ENCODE data around the gene GZMA. TPM values are rescaled to one million over a fixed set of nuclear protein-coding genes. Genes with fewer than 3 reads are reported as not detected.
"Not testable (repeated sequence)": the region's sequence is repeated elsewhere in the genome, so short reads cannot be mapped to it uniquely, and the experiment has no call there.

Gene GZMA
- total RNA-seq, 1 donor from 2014 or later = not detected

GRCh38 chr5:55104036-55104772, 1.8 kb downstream of the GZMA start:
- Mint-ChIP-seq H3K27me3 (peaks cover 3% of the 10 kb centered on the region), H3K9me3 (no peaks in the 10 kb centered on the region), H3K4me3 (no peak overlapping the region), H3K4me1 (ENCODE audit: unreplicated experiment) (no peaks in the 10 kb centered on the region), H3K27ac (no peak overlapping the region), H3K36me3 (no peaks in the 10 kb centered on the region)
- TF ChIP-seq CTCF (conservative IDR thresholded peaks at IDR 0.05) = no peak
- DNase-seq (ENCODE audit: extremely low spot score, unreplicated experiment) = no peak

GRCh38 chr5:55104946-55105701, 2.7 kb downstream of the GZMA start:
- Mint-ChIP-seq H3K27ac (no peak overlapping the region), H3K4me1 (ENCODE audit: unreplicated experiment) (no peaks in the 10 kb centered on the region)
- no peak for TF ChIP-seq CTCF (conservative IDR thresholded peaks at IDR 0.05)

GRCh38 chr5:55105976-55106375, 3.5 kb downstream of the GZMA start:
- not testable (repeated sequence) for H3K4me3 Mint-ChIP-seq; H3K9me3 Mint-ChIP-seq; H3K4me1 Mint-ChIP-seq (ENCODE audit: unreplicated experiment); H3K27ac Mint-ChIP-seq; DNase-seq (ENCODE audit: extremely low spot score, unreplicated experiment); H3K27me3 Mint-ChIP-seq; H3K36me3 Mint-ChIP-seq

More at GRCh38 chr5:55104946-55105701, 2.7 kb downstream of the GZMA start:
- Mint-ChIP-seq H3K9me3 (no peaks in the 10 kb centered on the region), H3K27me3 (peaks cover 3% of the 10 kb centered on the region), H3K36me3 (no peaks in the 10 kb centered on the region), H3K4me3 (no peak overlapping the region)
- DNase-seq (ENCODE audit: extremely low spot score, unreplicated experiment) = no peak

- H3K27ac Mint-ChIP-seq = no peak overlapping the region
- no peak for TF ChIP-seq CTCF (conservative IDR thresholded peaks at IDR 0.05)
- no peak overlapping the region for H3K4me3 Mint-ChIP-seq
- no peaks in the 10 kb centered on the region for H3K36me3 Mint-ChIP-seq
- no peaks in the 10 kb centered on the region for H3K4me1 Mint-ChIP-seq (ENCODE audit: unreplicated experiment)
- H3K27me3 Mint-ChIP-seq = peaks cover 5% of the 10 kb centered on the region
- H3K9me3 Mint-ChIP-seq = no peaks in the 10 kb centered on the region
- no peak for DNase-seq (ENCODE audit: extremely low spot score, unreplicated experiment)
Measured at GRCh38 chr5:55108661-55109060, 6.2 kb downstream of the GZMA start.

- Mint-ChIP-seq H3K4me1 (ENCODE audit: unreplicated experiment) (no peaks in the 10 kb centered on the region), H3K4me3 (no peak overlapping the region), H3K36me3 (no peaks in the 10 kb centered on the region), H3K27me3 (peaks cover 11% of the 10 kb centered on the region), H3K9me3 (no peaks in the 10 kb centered on the region), H3K27ac (no peak overlapping the region)
- DNase-seq (ENCODE audit: extremely low spot score, unreplicated experiment) = no peak
- TF ChIP-seq CTCF (conservative IDR thresholded peaks at IDR 0.05) = no peak
Measured at GRCh38 chr5:55110217-55110616, 7.8 kb downstream of the GZMA start.

GRCh38 chr5:55113327-55113726, 10.9 kb downstream of the GZMA start:
- no peak overlapping the region for H3K27ac Mint-ChIP-seq
- TF ChIP-seq CTCF (conservative IDR thresholded peaks at IDR 0.05) = no peak
- H3K9me3 Mint-ChIP-seq = no peaks in the 10 kb centered on the region
- H3K4me1 Mint-ChIP-seq (ENCODE audit: unreplicated experiment) = no peaks in the 10 kb centered on the region
- no peaks in the 10 kb centered on the region for H3K36me3 Mint-ChIP-seq
- peaks cover 11% of the 10 kb centered on the region for H3K27me3 Mint-ChIP-seq
- DNase-seq (ENCODE audit: extremely low spot score, unreplicated experiment) = no peak
- no peak overlapping the region for H3K4me3 Mint-ChIP-seq

Measured in type B pancreatic cell (in vitro differentiated cells).